Fibroblast of lung (primary cell): Measurements from ENCODE around the gene RAB5IF.

Experiments
- CTCF ChIP-seq, 2 donors: IDR thresholded peaks in 1 of 2; conservative IDR thresholded peaks in 1 of 2; 1 replicate in 1 of 2; 2 replicates in 1 of 2; pipeline ENCODE4 v1.5.1; 2011 to 2012; ENCODE audit warnings: low read length in 2 of 2, control low read depth in 1 of 2, inconsistent platforms in 1 of 2, low read depth in 1 of 2, mild to moderate bottlenecking in 1 of 2
- EZH2 ChIP-seq: IDR thresholded peaks from 2 replicates; pipeline ENCODE4 v1.5.1; 2012; ENCODE audit warnings: low read length, control low read depth, mild to moderate bottlenecking; ENCODE audit errors: missing control alignments

GRCh38 chr20:36584018-36584481 lies 21.5 kb upstream of the RAB5IF start:
- no peak for TF ChIP-seq CTCF (conservative IDR thresholded peaks at IDR 0.05 in 1 of 2, IDR thresholded peaks at IDR 0.05 in 1 of 2; ENCODE audit: low read depth in 1 of 2, low read length in 2 of 2)
- TF ChIP-seq EZH2: no peak
